GM10847 (cell line): ENCODE results near the gene CARD19.

ENCODE experiments used
- POLR2A ChIP-seq: IDR thresholded peaks from 2 replicates; pipeline ENCODE4 v1.6.1; 2011; ENCODE audit not compliant: insufficient read length; ENCODE audit errors: extremely low read depth

The CARD19 gene

DNA sequence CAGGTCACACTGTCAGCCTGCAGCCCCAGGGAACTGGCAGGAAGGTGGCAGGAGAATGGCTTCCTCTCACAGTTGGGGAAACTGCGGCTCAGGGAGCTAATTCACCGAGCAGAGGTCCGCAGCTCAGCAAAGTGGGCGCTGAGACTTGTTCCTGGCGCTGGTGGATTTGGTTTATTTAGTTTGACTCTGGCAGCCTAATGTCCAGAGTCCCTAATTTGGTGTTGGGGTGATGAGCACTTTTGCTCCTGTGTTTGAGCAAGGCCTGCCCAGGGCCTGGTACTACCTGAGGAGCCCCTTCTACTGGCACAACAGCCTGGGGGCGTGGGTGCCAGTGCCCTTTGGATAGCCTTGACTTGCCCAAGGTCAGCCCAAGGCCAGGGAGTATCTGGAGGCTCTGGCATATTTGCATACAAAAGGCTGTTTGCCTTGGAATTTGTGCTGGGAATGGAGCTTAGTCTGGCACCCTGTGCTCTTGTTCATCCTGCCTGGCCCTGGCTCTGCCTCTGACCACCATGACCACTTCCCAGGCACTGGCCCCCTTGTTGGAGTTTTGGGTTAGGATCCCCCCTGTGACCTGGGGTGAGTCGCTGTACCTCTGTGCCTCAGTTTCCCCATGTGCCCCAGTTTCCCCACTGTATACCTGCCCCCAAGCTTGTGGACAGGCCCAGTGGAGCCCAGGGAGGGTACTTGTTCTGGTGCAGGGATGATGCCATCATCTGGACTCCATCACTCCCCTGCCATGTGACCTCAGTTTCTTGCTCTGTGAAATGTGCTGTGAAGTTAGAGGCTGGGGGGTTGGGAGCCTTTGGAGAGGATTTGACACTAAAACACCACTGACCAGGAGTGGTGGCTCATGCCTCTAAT is 36.1 kb upstream of the CARD19 start:
- TF ChIP-seq POLR2A = no peak

DNA sequence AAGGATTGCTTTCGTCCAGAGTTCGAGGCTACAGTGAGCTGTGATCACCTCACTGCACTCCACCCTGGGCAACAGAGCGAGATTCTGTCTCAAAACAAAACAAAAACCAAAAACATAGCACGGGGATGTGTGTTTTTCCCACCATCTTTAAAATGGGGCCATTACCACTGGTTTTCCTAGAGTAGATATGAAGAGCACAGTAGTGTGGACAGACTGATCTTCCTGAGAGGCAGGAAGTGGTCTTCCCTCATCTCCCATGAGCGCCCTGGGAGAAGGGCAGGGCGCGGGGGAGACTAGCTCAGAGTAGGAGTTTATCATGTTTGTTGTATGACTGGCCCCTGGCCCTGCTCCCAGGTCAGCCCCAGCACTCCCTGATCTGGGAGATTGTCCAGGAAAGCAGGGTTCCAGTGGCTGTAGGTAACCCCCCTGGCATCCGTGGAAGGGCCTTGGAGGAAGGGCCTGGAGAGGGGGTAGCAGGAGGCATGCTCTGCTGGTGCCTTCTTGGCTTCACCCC is 35.2 kb upstream of the CARD19 start:
- no peak for TF ChIP-seq POLR2A

DNA sequence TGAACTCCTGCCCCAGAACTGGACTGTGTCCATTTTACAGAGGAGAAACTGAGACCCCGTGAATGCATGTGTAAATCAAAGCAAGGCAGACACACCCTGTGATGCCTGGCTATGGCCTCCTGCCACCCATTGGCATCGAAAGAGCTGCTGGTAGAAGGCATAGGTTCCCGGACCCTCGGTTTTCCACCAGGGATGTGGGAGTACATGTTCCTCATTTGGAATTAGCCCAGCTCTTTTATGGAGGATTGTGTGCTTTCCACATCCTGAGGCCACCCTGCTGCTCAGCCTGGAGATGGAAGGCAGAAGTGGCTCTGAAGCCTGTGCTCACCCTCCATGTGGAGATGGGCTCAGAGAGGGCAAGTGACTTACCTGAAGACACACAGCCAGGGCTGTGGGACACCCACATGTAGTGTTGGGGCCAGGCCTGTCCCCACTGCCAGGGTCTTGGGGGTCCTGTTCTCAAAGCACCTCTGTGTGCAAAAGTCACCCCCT is 34.7 kb upstream of the CARD19 start:
- TF ChIP-seq POLR2A = no peak

DNA sequence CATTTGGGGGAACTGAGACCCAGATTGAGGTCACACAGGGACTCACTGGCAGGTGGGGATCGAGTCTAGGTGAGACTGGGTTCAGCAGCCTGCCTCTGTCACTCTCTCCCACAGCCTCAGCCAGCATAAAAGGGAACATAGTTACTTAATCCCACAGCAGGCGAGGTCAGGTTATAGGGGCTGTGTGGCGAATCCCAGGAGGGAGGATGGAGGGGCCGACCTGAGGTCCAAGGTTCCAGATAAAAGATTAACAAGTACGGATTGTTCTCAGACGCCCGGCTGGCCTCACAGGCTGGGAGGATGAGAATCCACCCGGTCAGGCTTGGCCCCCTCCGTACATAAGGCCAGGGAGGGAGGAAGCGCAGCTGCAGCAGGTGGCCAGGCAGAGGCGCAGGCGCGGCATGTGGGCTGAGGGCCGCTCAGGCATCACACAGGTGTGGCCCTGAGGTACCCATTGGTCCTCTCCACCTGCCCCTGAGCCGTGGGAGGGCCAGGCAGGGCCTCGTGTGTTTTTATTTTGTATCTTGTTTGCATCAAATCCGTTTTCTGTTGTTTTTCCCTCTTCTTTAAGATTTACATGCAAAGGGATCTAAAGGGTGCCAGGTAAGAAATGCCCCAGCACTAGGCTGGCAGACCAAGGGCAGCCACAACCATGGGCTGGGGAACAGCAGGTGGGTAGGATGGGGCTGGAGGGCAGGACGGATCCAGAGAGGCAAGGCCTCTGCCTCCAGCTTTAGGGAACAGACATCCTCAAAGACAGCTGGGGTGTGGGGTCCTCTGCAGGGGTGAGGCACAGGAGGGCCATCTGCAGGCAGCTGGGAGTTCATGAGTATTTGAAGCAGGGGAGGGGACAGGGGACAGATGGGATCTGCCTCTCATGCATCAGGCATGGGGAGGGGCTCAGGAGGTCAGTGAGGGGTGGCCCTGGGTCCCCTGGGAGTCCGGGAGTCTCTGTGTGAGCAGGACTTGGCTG is 33.9 kb upstream of the CARD19 start:
- no peak for TF ChIP-seq POLR2A

DNA sequence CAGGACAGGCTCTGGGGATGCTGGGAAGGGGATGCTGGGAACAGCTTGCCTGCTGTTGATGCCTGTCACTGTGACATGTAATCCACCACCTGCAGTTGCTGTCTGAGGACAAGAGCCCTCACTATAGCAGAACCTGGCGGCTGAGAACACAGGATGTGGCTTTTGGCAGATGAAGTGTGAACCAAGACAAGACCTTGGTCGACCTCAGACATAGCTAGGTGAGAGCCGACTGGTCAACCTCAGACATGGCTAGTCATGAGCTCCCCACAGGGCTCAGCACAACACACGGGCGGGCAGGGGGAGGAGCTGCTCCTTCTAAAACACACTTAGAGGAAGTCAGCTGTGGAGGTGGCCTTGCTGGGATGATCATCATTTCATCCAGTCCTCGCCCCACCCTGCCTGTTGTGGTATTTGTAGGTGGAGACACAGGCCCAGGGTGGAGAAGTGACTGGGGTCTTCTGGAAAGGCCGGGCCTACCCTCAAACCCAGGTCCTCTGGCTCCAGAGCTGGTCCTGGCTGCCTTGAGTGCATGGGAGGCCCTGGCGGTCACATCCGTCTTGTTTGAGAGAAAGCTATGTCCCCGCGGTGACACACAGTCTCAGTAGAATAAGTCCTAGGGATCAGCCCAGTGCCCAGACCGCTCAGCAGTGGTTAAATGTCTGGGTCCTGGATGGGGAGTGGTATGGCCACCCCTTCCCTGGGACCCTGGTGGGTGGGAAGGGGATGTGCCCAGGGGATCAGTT is 31.5 kb upstream of the CARD19 start:
- no peak for TF ChIP-seq POLR2A

DNA sequence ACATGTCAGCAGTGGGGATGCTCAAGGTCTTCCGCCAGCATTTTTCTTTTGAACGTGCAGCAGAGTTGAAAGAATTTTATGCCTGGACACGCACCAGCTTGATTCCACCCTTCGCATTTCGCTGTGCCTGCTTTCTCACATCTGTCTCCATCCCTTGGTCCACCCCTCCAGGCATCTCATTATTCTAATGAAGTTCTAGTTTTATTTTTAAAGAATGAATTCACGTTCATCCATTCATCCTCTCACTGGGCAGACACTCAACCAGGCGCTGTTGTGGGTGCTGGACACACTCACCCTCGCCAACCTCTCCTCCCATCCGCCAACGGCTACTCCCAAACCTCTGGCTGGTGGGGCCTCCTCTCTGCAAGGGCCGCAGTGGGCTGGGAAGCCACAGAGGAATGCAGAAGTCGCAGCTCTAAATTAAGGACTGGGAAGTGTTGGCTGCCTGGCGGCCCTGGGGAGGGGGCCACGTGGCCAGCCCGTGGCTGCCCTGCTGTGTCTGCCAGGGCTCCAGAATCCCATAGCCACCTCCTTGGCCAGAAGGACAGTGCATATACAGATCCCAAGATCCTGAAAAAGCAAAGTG is 30.8 kb upstream of the CARD19 start:
- no peak for TF ChIP-seq POLR2A

DNA sequence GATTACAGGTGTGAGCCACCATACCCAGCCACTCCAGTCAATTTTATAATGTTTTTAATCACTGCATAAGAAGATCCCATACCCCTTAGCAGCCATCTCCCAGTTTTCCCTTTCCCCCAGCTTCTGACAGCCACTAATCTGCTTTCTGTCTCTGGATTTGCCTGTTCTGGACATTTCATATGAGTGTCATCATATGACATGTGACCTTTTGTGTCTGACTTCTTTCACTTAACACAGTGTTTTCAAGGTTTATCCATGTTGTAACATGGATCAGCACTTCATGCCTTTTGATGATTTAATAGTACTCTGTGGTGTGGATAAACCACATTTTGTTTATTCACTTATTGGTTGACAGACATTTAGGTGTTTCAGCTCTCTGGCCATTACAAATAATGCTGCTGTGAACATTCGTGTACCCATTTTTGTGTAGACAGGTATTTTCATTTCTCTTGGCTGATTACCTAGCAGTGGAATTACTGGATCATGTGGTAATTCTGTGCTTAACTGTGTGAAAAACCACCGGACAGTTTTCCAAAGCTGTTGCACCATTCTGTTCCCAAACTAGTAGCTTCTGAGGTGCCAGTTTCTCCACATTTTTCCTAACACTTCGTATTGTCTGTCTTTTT is 28.9 kb upstream of the CARD19 start:
- TF ChIP-seq POLR2A = no peak

DNA sequence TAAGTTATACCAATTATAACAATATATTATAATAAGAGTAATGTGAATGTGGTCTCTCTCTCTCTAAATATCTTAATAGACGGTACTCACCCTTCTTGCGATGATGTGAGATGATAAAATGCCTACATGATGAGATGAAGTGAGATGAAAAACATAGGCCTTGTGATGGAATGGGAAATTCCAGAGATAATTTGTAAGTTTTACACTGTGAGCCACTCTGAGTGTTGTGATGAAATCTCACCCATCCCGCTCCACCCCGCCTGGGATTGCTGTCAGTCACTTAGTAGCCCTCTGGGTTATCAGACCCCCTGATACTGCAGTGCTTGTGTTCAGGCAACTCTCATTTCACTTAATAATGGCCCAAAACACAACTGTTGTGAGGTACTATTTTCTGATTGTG is 27.1 kb upstream of the CARD19 start:
- TF ChIP-seq POLR2A = no peak

DNA sequence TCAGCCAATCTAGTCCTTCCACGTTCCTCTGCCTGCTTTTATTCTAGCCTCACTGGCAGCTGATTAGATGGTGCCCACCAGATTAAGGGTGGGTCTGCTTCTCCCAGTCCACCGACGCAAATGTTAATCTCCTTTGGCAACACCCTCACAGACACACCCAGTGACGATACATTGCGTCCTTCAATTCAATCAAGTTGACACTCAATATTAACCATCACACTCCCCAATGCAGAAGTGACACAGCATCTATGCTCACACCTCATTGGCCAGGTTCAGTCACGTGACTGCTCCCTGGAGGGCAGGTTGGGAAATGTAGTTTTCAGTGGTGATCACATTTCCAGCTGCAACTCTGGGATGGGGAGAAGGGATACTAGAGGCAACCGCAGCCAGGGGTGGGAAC is 24.6 kb upstream of the CARD19 start:
- no peak for TF ChIP-seq POLR2A

DNA sequence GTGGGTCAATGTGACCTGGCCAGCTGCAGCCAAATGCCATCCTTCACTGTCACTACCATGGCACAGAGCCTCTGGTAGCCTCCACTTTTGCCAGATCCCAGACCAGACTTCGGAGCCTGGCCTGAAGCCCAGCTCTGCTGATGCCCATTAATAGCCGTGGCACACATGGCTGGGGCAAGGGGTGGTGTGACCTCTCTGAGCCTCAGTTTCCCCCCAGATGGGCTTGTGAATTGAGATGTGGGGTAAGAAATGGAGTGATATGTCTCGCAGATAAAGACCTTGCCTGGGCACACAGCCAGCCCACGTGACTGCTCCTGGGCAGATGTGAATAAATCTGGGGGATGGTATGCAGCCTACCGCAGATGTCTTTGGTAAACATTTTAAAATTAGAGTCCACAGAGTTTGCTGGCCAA is 23.6 kb upstream of the CARD19 start:
- TF ChIP-seq POLR2A = no peak

DNA sequence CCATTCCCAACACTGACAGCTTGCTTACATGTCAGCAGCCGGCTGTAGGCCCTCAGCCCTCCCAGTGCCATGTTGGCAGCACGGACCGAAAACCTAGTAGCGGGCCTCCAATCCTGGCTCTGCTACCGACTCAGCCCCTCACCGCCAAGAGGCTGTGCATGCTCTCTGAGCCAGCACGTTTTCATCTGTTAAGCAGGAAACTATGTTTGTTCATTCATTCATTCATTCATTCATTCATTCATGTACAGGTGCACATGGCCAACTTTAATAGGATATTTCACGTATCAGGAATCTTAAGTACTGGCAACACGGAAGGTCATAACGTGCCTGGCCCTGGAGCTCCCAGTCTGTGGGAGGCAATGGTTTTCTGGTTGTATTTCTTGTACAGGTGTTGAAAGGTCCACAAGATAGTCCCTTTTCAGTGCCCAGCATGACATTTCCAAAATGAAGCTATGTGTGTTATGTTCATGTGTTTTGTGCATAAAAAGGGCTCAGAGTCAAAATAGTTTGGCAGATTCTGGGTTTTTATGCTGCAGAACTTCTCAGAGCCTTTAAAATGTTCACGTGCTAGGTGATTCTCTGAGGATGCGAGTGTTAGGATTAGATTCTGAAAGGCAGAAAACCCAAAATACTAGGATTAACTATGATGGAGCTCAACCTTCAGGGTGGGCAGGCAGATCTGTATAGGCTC is 19.8 kb upstream of the CARD19 start:
- no peak for TF ChIP-seq POLR2A

DNA sequence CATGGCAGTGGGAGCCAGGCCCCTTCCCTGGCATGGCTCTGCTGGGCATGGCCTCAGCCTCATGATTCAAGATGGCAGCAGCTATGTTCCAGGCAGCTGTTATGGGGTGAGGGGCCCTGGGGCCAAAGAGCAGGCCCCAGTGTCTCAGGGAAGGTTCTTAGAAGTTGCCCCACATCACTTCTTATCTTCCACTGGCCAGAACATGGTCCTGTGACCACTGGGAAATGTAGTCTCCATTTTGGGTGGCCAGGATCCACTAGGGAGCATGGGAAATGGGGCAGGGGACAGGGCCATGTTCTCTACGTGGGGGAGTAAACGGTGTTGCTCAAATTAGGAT is 19.3 kb upstream of the CARD19 start:
- no peak for TF ChIP-seq POLR2A

DNA sequence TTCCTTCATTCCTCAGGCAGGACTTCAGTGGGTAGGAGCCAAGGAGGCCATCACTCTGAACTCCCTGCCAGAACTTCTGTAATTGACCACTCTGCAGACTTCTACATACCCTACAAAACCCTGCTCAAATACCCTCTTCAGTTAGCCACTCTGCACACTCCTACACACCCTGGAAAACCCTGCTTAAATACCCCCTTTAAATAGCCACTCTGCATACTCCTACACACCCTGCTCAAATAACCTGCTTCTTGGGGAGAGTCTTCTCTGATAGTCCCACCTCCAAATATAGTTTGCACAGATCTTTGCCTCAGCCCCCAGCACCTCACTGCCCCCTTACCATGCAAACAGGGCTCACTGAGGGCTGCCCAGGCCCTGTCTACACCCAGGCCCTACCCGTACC is 18.6 kb upstream of the CARD19 start:
- TF ChIP-seq POLR2A = no peak

DNA sequence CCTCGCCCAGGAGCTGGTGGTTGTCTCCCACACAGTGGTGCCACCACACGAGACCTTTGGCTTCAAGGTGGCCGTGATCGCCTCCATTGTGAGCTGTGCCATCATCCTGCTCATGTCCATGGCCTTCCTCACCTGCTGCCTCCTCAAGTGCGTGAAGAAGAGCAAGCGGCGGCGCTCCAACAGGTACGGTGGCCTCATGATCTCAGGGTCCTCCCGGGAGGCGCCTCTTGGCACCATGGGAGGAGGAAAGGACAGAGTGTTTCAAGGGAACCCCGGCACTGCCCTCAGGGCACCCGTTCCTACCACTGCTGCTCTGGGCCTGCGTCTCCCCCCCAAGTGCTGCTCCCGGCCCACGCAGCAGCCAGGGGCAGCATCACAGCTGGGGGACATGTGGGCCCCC is 18.2 kb upstream of the CARD19 start:
- TF ChIP-seq POLR2A = no peak
